ENCODE results near the gene TBC1D5.

The TBC1D5 gene

GRCh38 chr3:17749705-17750293 is 7.4 kb upstream of the TBC1D5 start:
- Histone ChIP-seq H3K36me3 (no peaks in the 10 kb centered on the region), H3K4me3 (no peak overlapping the region), H3K4me1 (peaks cover 0 to 7% (median 4%) of the 10 kb centered on the region in 4 donors), H3K27ac (no peak overlapping the region), H3K27me3 (no peaks in the 10 kb centered on the region), H3K9me3 (no peaks in the 10 kb centered on the region)
- intact Hi-C loops (cut with DNase I; ENCODE audit: low total_unique reads) = no loop called here
- TF ChIP-seq, protein P1, sequence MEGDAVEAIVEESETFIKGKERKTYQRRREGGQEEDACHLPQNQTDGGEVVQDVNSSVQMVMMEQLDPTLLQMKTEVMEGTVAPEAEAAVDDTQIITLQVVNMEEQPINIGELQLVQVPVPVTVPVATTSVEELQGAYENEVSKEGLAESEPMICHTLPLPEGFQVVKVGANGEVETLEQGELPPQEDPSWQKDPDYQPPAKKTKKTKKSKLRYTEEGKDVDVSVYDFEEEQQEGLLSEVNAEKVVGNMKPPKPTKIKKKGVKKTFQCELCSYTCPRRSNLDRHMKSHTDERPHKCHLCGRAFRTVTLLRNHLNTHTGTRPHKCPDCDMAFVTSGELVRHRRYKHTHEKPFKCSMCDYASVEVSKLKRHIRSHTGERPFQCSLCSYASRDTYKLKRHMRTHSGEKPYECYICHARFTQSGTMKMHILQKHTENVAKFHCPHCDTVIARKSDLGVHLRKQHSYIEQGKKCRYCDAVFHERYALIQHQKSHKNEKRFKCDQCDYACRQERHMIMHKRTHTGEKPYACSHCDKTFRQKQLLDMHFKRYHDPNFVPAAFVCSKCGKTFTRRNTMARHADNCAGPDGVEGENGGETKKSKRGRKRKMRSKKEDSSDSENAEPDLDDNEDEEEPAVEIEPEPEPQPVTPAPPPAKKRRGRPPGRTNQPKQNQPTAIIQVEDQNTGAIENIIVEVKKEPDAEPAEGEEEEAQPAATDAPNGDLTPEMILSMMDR (IDR thresholded peaks at IDR 0.05) = no peak
- no peak for DNase-seq

DNA sequence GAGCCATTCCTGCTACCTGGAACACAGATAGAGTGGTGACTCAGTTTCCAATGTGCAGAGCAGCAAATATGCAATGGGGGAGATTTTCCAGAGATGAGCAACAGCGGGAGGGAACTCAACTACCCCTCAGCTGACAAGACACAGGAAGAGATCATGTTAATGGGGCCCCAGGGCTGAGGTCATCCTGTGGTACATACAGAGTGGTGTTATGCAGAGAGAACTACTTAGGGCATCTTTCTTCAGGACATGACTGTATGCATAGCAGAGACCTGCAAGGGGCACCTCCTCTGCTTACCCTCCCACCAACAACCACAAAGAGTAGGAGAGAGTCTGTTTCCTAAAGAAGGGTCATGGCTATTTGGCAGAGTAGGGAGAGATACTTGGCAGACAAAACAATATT is 6.8 kb upstream of the TBC1D5 start:
- Histone ChIP-seq H3K4me1 (peaks cover 0 to 7% (median 4%) of the 10 kb centered on the region in 4 donors), H3K9me3 (no peaks in the 10 kb centered on the region), H3K27me3 (no peaks in the 10 kb centered on the region), H3K27ac (no peak overlapping the region), H3K36me3 (no peaks in the 10 kb centered on the region), H3K4me3 (no peak overlapping the region)
- DNase-seq = no peak
- TF ChIP-seq, protein P1 (IDR thresholded peaks at IDR 0.05) = no peak
- intact Hi-C loops (cut with DNase I; ENCODE audit: low total_unique reads) = no loop called here

DNA sequence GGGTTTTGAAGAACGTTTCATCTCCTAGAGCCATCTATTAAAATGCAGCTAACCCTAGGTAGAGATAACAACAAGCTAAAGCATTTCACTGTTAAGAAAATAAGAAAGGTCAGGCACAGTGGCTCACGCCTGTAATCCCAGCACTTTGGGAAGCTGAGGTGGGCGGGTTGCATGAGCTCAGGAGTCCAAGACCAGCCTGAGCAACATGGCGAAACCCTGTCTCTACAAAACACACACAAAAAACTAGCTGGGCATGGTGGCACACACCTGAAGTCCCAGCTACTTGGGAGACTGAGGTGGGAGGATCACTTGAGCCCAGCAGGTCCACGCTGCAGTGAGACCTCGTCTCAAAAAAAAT is 5.4 kb upstream of the TBC1D5 start:
- Histone ChIP-seq H3K4me3 (no peak overlapping the region), H3K27ac (no peak overlapping the region), H3K4me1 (peaks cover 0 to 9% (median 3%) of the 10 kb centered on the region in 4 donors), H3K36me3 (no peaks in the 10 kb centered on the region), H3K27me3 (no peaks in the 10 kb centered on the region), H3K9me3 (no peaks in the 10 kb centered on the region)
- no peak for DNase-seq
- TF ChIP-seq, protein P1 (IDR thresholded peaks at IDR 0.05) = no peak
- intact Hi-C loops (cut with DNase I; ENCODE audit: low total_unique reads) = no loop called here

DNA sequence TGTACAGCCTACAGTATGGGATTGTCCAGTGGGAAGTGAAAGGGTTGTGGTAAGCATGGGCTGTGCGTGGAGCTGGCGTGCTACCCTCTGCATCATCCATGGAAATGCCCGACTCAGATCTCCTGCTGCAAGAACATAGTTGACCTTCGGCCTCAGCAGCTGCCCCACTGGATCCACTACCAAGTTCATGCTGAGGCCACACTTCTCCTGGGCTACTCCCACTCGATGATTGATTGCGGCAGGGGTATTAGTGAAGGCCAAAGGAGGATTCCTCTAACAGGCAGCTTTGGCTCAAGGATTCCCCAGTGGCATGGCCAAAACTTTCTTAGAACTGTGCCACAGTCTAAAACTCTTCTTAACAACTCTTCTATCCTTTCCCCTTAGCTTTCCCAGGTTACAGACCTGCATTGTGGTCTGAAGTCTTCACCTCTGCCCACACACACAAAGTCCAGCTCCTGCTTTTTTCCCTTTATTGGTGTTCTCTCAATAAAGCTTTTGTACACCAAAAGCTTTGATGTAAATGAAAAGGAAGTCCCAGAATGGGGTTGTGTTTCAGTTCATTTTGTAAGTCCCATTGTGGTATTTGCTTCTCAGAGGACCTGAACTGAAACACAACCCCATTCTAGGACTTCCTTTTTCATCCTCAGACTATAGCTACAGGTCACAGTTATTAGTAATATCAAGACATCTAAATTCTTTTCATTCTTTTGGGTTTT is 4.9 kb upstream of the TBC1D5 start:
- Histone ChIP-seq H3K36me3 (no peaks in the 10 kb centered on the region), H3K27me3 (no peaks in the 10 kb centered on the region), H3K4me3 (no peak overlapping the region), H3K27ac (no peak overlapping the region), H3K4me1 (peaks cover 0 to 9% (median 3%) of the 10 kb centered on the region in 4 donors), H3K9me3 (no peaks in the 10 kb centered on the region)
- TF ChIP-seq, protein P1 (IDR thresholded peaks at IDR 0.05) = no peak
- no peak for DNase-seq
- intact Hi-C loops (cut with DNase I; ENCODE audit: low total_unique reads) = no loop called here

DNA sequence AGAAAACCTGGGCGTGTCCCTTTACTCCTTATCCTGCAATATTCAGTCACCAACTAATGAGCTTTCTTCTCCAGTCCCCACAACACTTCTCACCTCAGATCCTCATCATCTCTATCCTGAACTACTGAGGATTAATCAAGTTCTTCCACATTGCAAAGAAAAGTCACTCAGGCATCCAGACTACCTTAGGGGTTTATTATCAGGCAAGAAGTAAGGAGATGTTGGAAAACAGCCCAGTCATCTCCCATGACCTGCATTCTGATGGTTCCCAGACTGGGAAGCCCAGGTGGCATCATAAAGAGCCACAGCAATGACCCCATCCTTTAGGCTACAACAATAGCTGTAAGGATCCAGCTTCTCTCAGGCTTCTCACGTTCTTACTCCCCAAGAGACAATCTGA is 3.5 kb upstream of the TBC1D5 start:
- Histone ChIP-seq H3K27ac (no peak overlapping the region), H3K27me3 (no peaks in the 10 kb centered on the region), H3K4me3 (no peak overlapping the region), H3K4me1 (peaks cover 0 to 15% (median 6%) of the 10 kb centered on the region in 4 donors), H3K36me3 (no peaks in the 10 kb centered on the region), H3K9me3 (no peaks in the 10 kb centered on the region)
- intact Hi-C loops (cut with DNase I; ENCODE audit: low total_unique reads) = no loop called here
- no peak for DNase-seq
- TF ChIP-seq, protein P1 (IDR thresholded peaks at IDR 0.05) = no peak
